Measurements from ENCODE around the gene HIF3A.

- TF ChIP-seq CTCF (conservative IDR thresholded peaks at IDR 0.05; ENCODE audit: low read depth, low read length) (no peak), EZH2 (IDR thresholded peaks at IDR 0.05; ENCODE audit: borderline replicate concordance, low read depth, low read length, poor library complexity, severe bottlenecking) (no peak)
Observed at GRCh38 chr19:46283771-46284170, 13.1 kb upstream of the HIF3A start.
